GM18505 (cell line): Measurements from ENCODE around the gene MARCHF2.
"Not testable (repeated sequence)": the region's sequence is repeated elsewhere in the genome, so short reads cannot be mapped to it uniquely, and the experiment has no call there.

ENCODE experiments used
- ATAC-seq: cut with Tn5 transposase; IDR thresholded peaks from one replicate; pipeline ENCODE4 v1.9.1; 2021; ENCODE audit not compliant: unreplicated experiment
- POLR2A ChIP-seq: IDR thresholded peaks from 4 replicates; pipeline ENCODE4 v1.6.1; 2011; ENCODE audit warnings: borderline replicate concordance; ENCODE audit not compliant: insufficient read depth, insufficient read length; ENCODE audit errors: extremely low read depth

MARCHF2 gene

DNA sequence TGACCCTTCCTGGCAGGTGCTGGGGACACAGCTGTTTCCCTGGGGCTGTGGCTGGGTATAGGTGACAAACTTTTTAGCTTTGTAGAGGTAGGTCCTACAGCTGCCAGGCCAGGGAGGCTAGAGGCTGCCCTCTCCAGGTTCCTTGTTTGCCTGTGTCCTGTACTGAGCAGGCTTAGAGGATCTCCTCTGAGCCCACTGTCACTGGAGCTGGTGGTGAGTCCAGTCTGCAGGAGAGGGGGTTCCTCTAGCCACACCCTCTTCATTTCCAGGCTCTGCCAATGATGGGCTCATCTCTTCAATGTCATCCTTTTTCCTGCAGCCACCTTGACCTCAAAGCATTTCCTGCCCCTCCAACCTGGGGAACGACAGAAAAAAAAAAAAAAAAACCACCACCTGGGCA, 35.5 kb upstream of the MARCHF2 start:
- no peak for TF ChIP-seq POLR2A
- ATAC-seq: no peak

DNA sequence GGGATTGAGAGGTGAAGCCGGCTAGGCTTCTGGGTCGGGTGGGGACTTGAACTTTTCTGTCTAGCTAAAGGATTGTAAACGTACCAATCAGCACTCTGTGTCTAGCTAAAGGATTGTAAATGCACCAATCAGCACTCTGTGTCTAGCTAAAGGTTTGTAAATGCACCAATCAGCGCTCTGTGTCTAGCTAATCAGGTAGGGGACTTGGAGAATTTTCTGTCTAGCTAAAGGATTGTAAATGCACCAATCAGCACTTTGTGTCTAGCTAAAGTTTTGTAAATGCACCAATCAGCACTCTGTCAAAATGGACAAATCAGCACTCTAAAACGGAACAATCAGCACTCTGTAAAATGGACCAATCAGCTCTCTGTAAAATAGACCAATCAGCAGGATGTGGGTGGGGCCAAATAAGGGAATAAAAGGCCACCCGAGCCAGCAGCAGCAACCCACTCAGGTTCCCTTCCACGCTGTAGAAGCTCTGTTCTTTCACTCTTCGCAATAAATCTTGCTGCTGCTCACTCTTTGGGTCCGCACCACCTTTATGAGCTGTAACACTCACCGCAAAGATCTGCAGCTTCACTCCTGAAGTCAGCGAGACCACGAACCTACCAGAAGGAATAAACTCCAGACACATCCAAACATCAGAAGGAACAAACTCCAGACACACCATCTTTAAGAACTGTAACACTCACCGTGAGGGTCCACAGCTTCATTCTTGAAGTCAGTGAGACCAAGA, 33.8 kb upstream of the MARCHF2 start:
- ATAC-seq: not testable (repeated sequence)

DNA sequence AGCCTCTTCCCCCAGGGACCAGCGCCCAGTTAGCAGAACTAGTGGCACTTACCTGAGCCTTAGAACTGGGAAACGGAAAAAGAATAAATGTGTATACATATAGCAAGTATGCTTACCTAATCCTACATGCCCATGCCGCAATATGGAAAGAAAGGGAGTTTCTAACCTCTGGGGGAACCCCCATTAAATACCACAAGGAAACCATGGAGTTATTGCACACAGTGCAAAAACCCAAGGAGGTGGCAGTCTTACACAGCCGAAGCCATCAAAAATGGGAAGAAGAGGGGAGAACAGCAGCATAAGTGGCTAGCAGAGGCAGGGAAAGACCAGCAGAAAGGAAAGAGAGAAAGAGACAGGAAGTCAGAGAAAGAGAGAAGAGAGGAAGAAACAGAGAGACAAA, 28.5 kb upstream of the MARCHF2 start:
- ATAC-seq: not testable (repeated sequence)

DNA sequence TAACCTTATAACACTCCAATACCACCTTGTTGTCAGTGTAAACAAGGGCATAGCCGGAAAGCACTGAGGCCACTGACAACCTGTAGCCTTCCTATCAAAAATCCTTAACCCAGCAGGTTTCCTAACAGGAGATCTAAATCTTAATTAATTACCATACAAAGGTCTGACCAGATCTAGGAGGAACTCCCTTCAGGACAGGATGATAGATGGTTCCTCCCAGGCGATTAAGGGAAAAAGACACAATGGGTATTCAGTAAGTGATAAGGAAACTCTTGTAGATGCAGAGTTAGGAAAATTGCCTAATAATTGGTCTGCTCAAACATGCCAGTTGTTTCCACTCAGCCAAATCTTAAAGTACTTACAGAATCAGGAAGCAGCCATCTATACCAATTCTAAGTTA, 28.0 kb upstream of the MARCHF2 start:
- ATAC-seq: not testable (repeated sequence)

- not testable (repeated sequence) for ATAC-seq
Observed at GRCh38 chr19:8385566-8385965, 27.5 kb upstream of the MARCHF2 start.

- ATAC-seq: not testable (repeated sequence)
Observed at GRCh38 chr19:8386419-8386818, 26.7 kb upstream of the MARCHF2 start.

- TF ChIP-seq POLR2A: no peak
- ATAC-seq: no peak
Observed at GRCh38 chr19:8386990-8387389, 26.1 kb upstream of the MARCHF2 start.

GRCh38 chr19:8387688-8388611, 25.2 kb upstream of the MARCHF2 start:
- no peak for ATAC-seq
- no peak for TF ChIP-seq POLR2A

- TF ChIP-seq POLR2A: no peak
- no peak for ATAC-seq
Observed at GRCh38 chr19:8388612-8388958, 24.5 kb upstream of the MARCHF2 start.

- peak; percentile 71 for TF ChIP-seq POLR2A
- ATAC-seq: peak; percentile 82
Observed at GRCh38 chr19:8389891-8390616, 23.1 kb upstream of the MARCHF2 start, which contains the start of gene RAB11B. Gene RAB11B (plus strand): TSS chr19:8390360. CDS start chr19:8390417, 57 bp downstream.

GRCh38 chr19:8390617-8390981, 22.5 kb upstream of the MARCHF2 start:
- TF ChIP-seq POLR2A: no peak
- peak; percentile 51 for ATAC-seq

DNA sequence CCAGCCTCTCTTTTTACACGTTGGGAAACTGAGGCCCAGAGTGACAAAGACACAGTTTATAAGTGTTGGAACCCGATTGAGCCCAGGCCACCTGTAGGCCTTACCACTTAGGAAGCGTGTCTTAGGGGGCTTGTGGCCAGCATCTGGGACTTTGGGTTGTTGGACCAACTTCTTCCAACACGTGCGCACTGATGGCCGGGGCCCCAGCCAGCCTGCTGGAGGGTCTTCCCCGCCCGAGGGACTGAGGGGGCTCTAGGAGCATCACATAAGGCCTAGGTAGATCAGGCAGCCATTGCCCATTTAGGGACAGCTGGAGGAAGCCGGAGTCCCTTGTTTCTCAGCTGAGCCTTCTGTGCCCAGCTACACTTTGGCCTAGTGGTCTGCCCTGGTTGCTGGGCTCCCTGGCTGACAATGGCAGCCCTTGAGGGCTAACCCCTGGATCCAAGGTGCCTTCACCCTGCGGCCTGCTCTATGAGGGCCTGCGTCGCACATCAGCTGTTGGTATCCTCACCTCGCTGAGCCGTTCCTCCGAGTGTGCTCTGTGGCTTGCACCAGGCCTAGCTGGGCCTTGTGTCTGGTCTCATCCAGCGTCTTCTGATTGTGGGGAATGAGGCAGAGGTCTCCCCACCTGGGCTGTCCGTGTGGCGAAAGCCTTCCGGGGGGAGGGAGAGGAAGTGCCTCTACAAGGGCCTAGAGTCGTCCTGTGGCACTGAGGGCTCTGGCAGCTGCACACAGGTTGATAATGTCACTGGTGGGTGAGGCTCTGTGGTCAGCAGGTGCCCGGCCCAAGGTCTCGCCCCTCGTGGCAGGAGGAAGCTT, 21.7 kb upstream of the MARCHF2 start:
- ATAC-seq: no peak
- TF ChIP-seq POLR2A: no peak

DNA sequence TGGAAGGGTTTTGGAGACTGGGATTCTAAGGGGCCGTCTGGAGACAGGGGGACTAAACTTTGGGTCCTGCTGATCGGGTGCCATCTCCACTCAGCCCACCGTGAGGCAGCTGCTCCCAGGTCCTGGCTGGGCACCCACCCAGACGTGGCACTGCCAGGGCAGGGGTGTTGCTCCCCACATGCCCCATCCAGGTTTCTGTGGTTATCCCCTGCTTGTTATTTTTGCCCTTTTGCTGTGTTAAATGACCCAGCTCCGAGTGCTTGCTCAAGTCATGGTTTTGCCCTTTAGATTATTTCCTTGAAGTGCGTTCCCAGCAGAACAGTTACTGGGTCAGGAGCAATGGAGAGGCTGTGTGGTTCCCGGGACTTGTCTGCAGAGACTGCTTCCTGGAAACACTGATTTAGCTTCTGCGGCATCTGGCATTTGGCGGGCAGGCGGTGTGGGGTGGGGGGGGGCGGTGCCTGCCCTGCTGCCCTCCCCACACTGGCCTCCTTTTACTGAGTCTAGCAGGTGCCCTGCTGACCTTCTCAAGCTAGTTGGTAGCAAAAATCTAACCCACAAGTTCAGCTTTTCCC, 21.0 kb upstream of the MARCHF2 start:
- no peak for ATAC-seq
- TF ChIP-seq POLR2A: no peak
